ENCODE results near the gene YJEFN3.

The YJEFN3 gene

GRCh38 chr19:19558055-19558454, 29.3 kb downstream of the YJEFN3 start:
- DNase-seq = no peak

- no peak for DNase-seq
Measured at GRCh38 chr19:19558636-19559035, 29.9 kb downstream of the YJEFN3 start.

DNA sequence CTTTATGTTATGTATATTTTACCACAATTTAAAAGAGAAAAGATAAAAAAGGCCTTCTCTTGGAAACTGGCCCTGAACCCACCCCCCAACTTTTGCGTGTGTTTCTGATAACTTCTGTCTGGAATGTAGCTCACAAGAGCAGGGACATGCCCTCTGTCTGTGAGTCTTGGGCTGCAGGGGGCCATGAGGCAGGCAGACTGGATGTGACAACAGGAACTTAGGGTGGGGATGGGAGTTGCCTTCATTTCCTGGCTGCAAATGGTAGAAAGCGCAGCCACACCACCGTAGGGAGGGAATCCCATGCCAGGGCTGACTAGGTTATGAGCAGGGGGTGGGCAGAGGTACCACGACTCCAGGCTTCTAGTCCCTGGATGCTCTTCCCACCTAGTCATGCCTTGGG, 31.2 kb downstream of the YJEFN3 start:
- no peak for DNase-seq

- no peak for DNase-seq
Measured at GRCh38 chr19:19561946-19562664, 33.4 kb downstream of the YJEFN3 start.

GRCh38 chr19:19562665-19563347, 34.1 kb downstream of the YJEFN3 start:
- DNase-seq = peak; percentile 47

DNA sequence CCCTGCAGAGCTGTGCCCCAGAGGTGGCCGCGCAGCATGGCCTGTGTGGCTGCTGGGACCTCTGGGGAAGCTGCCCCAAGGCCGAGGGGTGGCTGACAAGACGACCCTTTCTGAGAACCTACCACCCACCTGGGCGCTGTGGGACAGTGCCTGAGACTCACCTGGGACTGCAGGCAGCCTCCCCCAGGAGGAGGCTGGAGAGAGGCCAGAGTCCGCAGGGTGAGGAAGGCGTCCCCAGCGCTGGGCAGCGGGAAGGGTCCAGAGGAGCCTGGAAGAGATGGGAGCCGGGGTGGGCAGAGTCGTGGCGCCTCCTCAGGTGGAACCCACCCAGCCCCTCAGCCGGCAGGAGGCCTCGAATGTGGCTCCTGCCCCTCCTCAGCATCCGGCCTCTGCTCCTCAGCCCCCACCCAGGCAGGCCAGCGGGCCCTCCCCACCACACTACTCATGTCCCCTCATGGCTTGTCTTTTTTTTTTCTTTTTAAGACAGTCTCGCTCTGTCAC, 34.7 kb downstream of the YJEFN3 start:
- no peak for DNase-seq

- no peak for DNase-seq
Measured at GRCh38 chr19:19566306-19566705, 37.6 kb downstream of the YJEFN3 start.

DNA sequence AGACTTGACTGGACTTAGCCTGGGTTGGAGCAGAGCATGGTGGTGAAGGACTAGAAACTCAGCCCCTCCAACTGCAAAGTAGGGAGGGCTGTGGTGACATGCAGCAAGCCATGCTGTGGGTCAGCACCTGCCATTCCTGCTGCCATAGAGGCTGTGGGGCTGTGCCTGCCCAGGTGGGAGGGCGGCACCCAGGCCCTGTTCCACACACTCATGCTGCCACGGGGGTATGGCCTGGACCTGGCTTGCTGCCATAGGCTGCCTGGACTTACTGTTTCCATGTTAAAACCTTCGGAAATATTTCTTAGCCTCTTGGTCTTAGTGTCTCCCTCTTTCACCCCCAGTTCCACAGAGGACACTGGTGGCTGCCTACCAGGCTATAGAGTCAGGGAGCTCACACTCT, 38.7 kb downstream of the YJEFN3 start:
- DNase-seq = no peak

- no peak for DNase-seq
Measured at GRCh38 chr19:19568802-19569756, 40.4 kb downstream of the YJEFN3 start.

DNA sequence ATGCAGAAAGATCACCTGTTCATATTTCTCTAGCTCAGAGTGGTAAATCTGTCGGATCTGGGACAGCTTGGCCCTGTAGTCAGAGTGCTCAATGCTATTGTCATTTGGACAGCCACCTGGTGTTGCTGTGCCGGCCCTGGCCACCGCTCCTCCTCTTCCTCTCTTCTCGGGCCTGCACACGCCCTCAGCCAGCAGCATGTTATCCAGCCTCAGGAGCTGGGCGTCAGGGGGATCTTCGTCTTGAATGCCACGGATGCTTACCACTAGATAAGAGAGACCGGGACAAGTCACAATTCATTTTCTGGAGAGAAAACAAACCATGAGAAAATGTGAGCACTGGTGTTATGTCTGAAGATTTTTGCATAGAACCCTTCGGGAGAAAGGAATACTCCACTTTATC, 41.9 kb downstream of the YJEFN3 start:
- DNase-seq = no peak

- DNase-seq = no peak
Measured at GRCh38 chr19:19571071-19571786, 42.5 kb downstream of the YJEFN3 start.

GRCh38 chr19:19575411-19575810, 46.7 kb downstream of the YJEFN3 start:
- no peak for DNase-seq

GRCh38 chr19:19578252-19578651, 49.5 kb downstream of the YJEFN3 start:
- no peak for DNase-seq

- DNase-seq = no peak
Measured at GRCh38 chr19:19579533-19580361, 51.0 kb downstream of the YJEFN3 start.

GRCh38 chr19:19580418-19580817, 51.7 kb downstream of the YJEFN3 start:
- no peak for DNase-seq

DNA sequence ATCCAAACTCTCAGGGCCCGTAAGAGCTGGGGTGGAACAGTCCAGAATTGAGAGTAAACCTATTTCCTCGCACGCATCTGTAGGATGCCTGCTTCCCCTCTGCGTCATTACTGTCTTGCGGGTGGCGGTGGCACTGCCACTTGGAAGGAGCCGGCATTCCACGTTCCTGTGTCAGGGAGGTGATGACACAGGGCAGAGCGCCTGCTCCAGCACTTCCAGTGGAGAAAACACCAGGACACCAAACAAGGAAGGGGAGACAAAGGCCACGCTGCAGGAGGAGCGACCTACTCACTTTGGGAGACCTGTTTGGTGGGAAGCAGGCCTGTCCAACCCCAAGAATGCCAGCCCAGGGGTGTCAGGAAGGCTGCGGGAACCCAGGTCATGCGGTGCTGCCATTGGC, 52.7 kb downstream of the YJEFN3 start:
- DNase-seq = no peak

- DNase-seq = no peak
Measured at GRCh38 chr19:19582471-19582870, 53.8 kb downstream of the YJEFN3 start.

- DNase-seq = no peak
Measured at GRCh38 chr19:19584356-19584755, 55.6 kb downstream of the YJEFN3 start.
